Thyroid gland (tissue), 4 donors: ENCODE data around the gene NTRK2. TPM values are rescaled to one million over a fixed set of nuclear protein-coding genes. Genes with fewer than 3 reads are reported as not detected.
A peak's percentile ranks its signal among the peaks of the same experiment; 100 is the strongest.

ENCODE experiments used
- DNase-seq, 2 donors: peaks; one replicate each; pipeline ENCODE4 v3.0.0-alpha.2; 2019
- H3K27ac ChIP-seq, 3 donors: fragments of 200-600 bp; sonication (generic); 1 replicate in 2 of 3; 2 replicates in 1 of 3; pipeline ENCODE4 v1.5.1; 2016 to 2019; ENCODE audit warnings: mild to moderate bottlenecking in 1 of 3, moderate library complexity in 1 of 3
- H3K27me3 ChIP-seq: fragments of 200-600 bp; sonication (generic); one replicate; pipeline ENCODE4 v1.5.1; 2019
- H3K36me3 ChIP-seq, 2 donors: fragments of 200-600 bp; sonication (generic); one replicate each; pipeline ENCODE4 v1.5.1; 2016 to 2019
- H3K4me1 ChIP-seq, 2 donors: fragments of 200-600 bp; sonication (generic); one replicate each; pipeline ENCODE4 v1.5.1; 2017 to 2019
- H3K4me3 ChIP-seq, 3 donors: fragments of 200-600 bp; sonication (generic); replicated peaks in 1 of 3; 1 replicate in 2 of 3; 2 replicates in 1 of 3; pipeline ENCODE4 v1.5.1; 2016; ENCODE audit warnings: mild to moderate bottlenecking in 1 of 3
- H3K9me3 ChIP-seq: fragments of 200-600 bp; sonication (generic); one replicate; pipeline ENCODE4 v1.5.1; 2017
- POLR2A ChIP-seq, 2 donors: fragments of 450-650 bp; IDR thresholded peaks; one replicate each; pipeline ENCODE4 v1.6.1; 2017; ENCODE audit warnings: antibody characterized with exemption in 2 of 2, mild to moderate bottlenecking in 2 of 2, moderate library complexity in 1 of 2
- WGBS, 2 donors: methylation state at CpG; one replicate each; pipeline ENCODE4 v1.1.5; 2017; 5-methylcytosine and 5-hydroxymethylcytosine counted together
- intact Hi-C: fragments of 100-400 bp; cut with DNase I; formaldehyde crosslinking; loops from one replicate; pipeline ENCODE4 v1.15.1; 2023
- total RNA-seq, 4 donors: library from RNA; depleted of rRNA; stranded (reverse); fragments of >200 nt; gene quantifications; one replicate each; pipeline ENCODE4 v1.2.3, GENCODE V29; 2016
- TF ChIP-seq, protein P1 (sequence below), 6 experiments: fragments of 200-600 bp in 3 of 6; fragments of 450-650 bp in 3 of 6; sonication (generic) in 3 of 6; IDR thresholded peaks; one replicate each; pipeline ENCODE4 v1.5.1; 2016 to 2019; ENCODE audit warnings: antibody characterized with exemption in 6 of 6, mild to moderate bottlenecking in 2 of 6, inconsistent platforms in 1 of 6, moderate library complexity in 1 of 6

Gene NTRK2
- total RNA-seq, 4 donors from 2014 or later = 92.0 to 186 (median 142) TPM

GRCh38 chr9:84642553-84643141 is 26.9 kb upstream of the NTRK2 start:
- DNase-seq = no peak
- TF ChIP-seq, protein P1, sequence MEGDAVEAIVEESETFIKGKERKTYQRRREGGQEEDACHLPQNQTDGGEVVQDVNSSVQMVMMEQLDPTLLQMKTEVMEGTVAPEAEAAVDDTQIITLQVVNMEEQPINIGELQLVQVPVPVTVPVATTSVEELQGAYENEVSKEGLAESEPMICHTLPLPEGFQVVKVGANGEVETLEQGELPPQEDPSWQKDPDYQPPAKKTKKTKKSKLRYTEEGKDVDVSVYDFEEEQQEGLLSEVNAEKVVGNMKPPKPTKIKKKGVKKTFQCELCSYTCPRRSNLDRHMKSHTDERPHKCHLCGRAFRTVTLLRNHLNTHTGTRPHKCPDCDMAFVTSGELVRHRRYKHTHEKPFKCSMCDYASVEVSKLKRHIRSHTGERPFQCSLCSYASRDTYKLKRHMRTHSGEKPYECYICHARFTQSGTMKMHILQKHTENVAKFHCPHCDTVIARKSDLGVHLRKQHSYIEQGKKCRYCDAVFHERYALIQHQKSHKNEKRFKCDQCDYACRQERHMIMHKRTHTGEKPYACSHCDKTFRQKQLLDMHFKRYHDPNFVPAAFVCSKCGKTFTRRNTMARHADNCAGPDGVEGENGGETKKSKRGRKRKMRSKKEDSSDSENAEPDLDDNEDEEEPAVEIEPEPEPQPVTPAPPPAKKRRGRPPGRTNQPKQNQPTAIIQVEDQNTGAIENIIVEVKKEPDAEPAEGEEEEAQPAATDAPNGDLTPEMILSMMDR (IDR thresholded peaks at IDR 0.05) = no peak
- no peak for TF ChIP-seq POLR2A (IDR thresholded peaks at IDR 0.05)
- intact Hi-C loops = no loop called here
- no peak overlapping the region for H3K4me3 ChIP-seq
- H3K9me3 ChIP-seq = no peaks in the 10 kb centered on the region
- no peak overlapping the region for H3K27ac ChIP-seq
- H3K36me3 ChIP-seq = no peaks in the 10 kb centered on the region
- WGBS, 2 donors = 80 to 89% methylated on average over 4 of the region's 4 CpGs
- no peaks in the 10 kb centered on the region for H3K4me1 ChIP-seq
- no peaks in the 10 kb centered on the region for H3K27me3 ChIP-seq

- H3K36me3 ChIP-seq = no peaks in the 10 kb centered on the region
- intact Hi-C loops = no loop called here
- H3K27me3 ChIP-seq = no peaks in the 10 kb centered on the region
- no peaks in the 10 kb centered on the region for H3K9me3 ChIP-seq
- WGBS, 2 donors = 90 to 97% methylated on average over 3 of the region's 3 CpGs
- peaks cover 0 to 6% of the 10 kb centered on the region in 2 donors for H3K4me1 ChIP-seq
- no peak overlapping the region for H3K4me3 ChIP-seq
- DNase-seq = no peak
- TF ChIP-seq, protein P1 (IDR thresholded peaks at IDR 0.05) = no peak
- TF ChIP-seq POLR2A (IDR thresholded peaks at IDR 0.05) = no peak
- no peak overlapping the region for H3K27ac ChIP-seq
These were observed 21.8 kb upstream of the NTRK2 start for GRCh38 chr9:84647699-84648098.

GRCh38 chr9:84652496-84653120 is 16.9 kb upstream of the NTRK2 start:
- no peak for DNase-seq
- WGBS, 2 donors = 69 to 74% methylated on average over 4 of the region's 4 CpGs
- H3K27me3 ChIP-seq = no peaks in the 10 kb centered on the region

GRCh38 chr9:84655447-84655846 is 14.1 kb upstream of the NTRK2 start:
- TF ChIP-seq, protein P1 (IDR thresholded peaks at IDR 0.05) = no peak
- TF ChIP-seq POLR2A (IDR thresholded peaks at IDR 0.05) = no peak
- H3K4me1 ChIP-seq = peaks cover 0 to 6% of the 10 kb centered on the region in 2 donors
- intact Hi-C loops = no loop called here
- 88 to 90% methylated on average over 5 of the region's 5 CpGs for WGBS, 2 donors
- H3K4me3 ChIP-seq = no peak overlapping the region
- no peaks in the 10 kb centered on the region for H3K27me3 ChIP-seq
- no peaks in the 10 kb centered on the region for H3K36me3 ChIP-seq
- H3K9me3 ChIP-seq = no peaks in the 10 kb centered on the region
- DNase-seq = no peak
- H3K27ac ChIP-seq = no peak overlapping the region

More at GRCh38 chr9:84652496-84653120, 16.9 kb upstream of the NTRK2 start:
- no peak for TF ChIP-seq POLR2A (IDR thresholded peaks at IDR 0.05)
- TF ChIP-seq, protein P1 (IDR thresholded peaks at IDR 0.05) = peak in 1 of 6 experiments; percentile 19
- peaks cover 0 to 6% of the 10 kb centered on the region in 2 donors for H3K4me1 ChIP-seq
- H3K36me3 ChIP-seq = no peaks in the 10 kb centered on the region
- no peak overlapping the region for H3K4me3 ChIP-seq
- no peak overlapping the region for H3K27ac ChIP-seq
- H3K9me3 ChIP-seq = no peaks in the 10 kb centered on the region
- intact Hi-C loops = no loop called here

GRCh38 chr9:84659313-84659712 is 10.2 kb upstream of the NTRK2 start:
- no peaks in the 10 kb centered on the region for H3K4me1 ChIP-seq
- no peak overlapping the region for H3K4me3 ChIP-seq
- intact Hi-C loops = no loop called here
- H3K36me3 ChIP-seq = no peaks in the 10 kb centered on the region
- no peaks in the 10 kb centered on the region for H3K27me3 ChIP-seq
- 75 to 82% methylated on average over 5 of the region's 5 CpGs for WGBS, 2 donors
- no peaks in the 10 kb centered on the region for H3K9me3 ChIP-seq
- no peak for DNase-seq
- H3K27ac ChIP-seq = no peak overlapping the region
- no peak for TF ChIP-seq POLR2A (IDR thresholded peaks at IDR 0.05)
- TF ChIP-seq, protein P1 (IDR thresholded peaks at IDR 0.05) = no peak
